KMS-11 (cell line): Measurements from ENCODE around the gene LEP.

Experiments used
- H2AFZ ChIP-seq: fragments of 200-600 bp; sonication (generic); 2 replicates; pipeline ENCODE4 v1.6.1; 2016; ENCODE audit warnings: antibody characterized with exemption, mixed run types, low read depth
- H3K27ac ChIP-seq: fragments of 200-600 bp; sonication (generic); 2 replicates; pipeline ENCODE4 v1.6.1; 2016; ENCODE audit warnings: mild to moderate bottlenecking, mixed run types
- H3K27me3 ChIP-seq: fragments of 200-600 bp; sonication (generic); 2 replicates; pipeline ENCODE4 v1.6.1; 2017; ENCODE audit warnings: mild to moderate bottlenecking, low read depth, mixed run types, moderate library complexity; ENCODE audit not compliant: insufficient read depth
- H3K36me3 ChIP-seq: fragments of 200-600 bp; sonication (generic); 2 replicates; pipeline ENCODE4 v1.6.1; 2017; ENCODE audit warnings: mild to moderate bottlenecking, mixed run types; ENCODE audit not compliant: insufficient read depth
- H3K4me1 ChIP-seq: fragments of 200-600 bp; sonication (generic); 2 replicates; pipeline ENCODE4 v1.6.1; 2016; ENCODE audit warnings: mild to moderate bottlenecking, low read depth, mixed run types; ENCODE audit not compliant: poor library complexity, severe bottlenecking
- H3K4me2 ChIP-seq: fragments of 200-600 bp; sonication (generic); 2 replicates; pipeline ENCODE4 v1.7.0; 2016; ENCODE audit warnings: mild to moderate bottlenecking, mixed run types
- H3K4me3 ChIP-seq: fragments of 200-600 bp; sonication (generic); IDR thresholded peaks from 2 replicates; pipeline ENCODE4 v1.6.1; 2017; ENCODE audit warnings: low read depth, low read length, mixed read lengths; ENCODE audit not compliant: insufficient read depth
- H3K79me2 ChIP-seq: fragments of 200-600 bp; sonication (generic); 2 replicates; pipeline ENCODE4 v1.6.1; 2016; ENCODE audit warnings: low read depth, mixed run types; ENCODE audit not compliant: insufficient read depth
- H3K9ac ChIP-seq: fragments of 200-600 bp; sonication (generic); 2 replicates; pipeline ENCODE4 v1.6.1; 2016; ENCODE audit warnings: mild to moderate bottlenecking, mixed run types
- H4K20me1 ChIP-seq: fragments of 200-600 bp; sonication (generic); 2 replicates; pipeline ENCODE4 v1.6.1; 2016; ENCODE audit warnings: mild to moderate bottlenecking, mixed run types; ENCODE audit not compliant: insufficient read depth
- TF ChIP-seq, protein P1 (sequence below): fragments of 200-600 bp; sonication (generic); conservative IDR thresholded peaks from 2 replicates; pipeline ENCODE4 v1.6.1; 2017; ENCODE audit warnings: low read depth, mild to moderate bottlenecking, antibody characterized with exemption, low read length, moderate library complexity, mixed read lengths

LEP gene

GRCh38 chr7:128243273-128243672 is 2.2 kb downstream of the LEP start:
- Histone ChIP-seq H4K20me1 (no peaks in the 10 kb centered on the region), H3K27ac (no peak overlapping the region), H3K27me3 (no peaks in the 10 kb centered on the region), H3K4me3 (no peak overlapping the region), H3K36me3 (no peaks in the 10 kb centered on the region), H3K9ac (no peak overlapping the region), H3K79me2 (no peaks in the 10 kb centered on the region), H3K4me2 (no peak overlapping the region), H3K4me1 (no peaks in the 10 kb centered on the region), H2AFZ (no peak overlapping the region)
- TF ChIP-seq, protein P1, sequence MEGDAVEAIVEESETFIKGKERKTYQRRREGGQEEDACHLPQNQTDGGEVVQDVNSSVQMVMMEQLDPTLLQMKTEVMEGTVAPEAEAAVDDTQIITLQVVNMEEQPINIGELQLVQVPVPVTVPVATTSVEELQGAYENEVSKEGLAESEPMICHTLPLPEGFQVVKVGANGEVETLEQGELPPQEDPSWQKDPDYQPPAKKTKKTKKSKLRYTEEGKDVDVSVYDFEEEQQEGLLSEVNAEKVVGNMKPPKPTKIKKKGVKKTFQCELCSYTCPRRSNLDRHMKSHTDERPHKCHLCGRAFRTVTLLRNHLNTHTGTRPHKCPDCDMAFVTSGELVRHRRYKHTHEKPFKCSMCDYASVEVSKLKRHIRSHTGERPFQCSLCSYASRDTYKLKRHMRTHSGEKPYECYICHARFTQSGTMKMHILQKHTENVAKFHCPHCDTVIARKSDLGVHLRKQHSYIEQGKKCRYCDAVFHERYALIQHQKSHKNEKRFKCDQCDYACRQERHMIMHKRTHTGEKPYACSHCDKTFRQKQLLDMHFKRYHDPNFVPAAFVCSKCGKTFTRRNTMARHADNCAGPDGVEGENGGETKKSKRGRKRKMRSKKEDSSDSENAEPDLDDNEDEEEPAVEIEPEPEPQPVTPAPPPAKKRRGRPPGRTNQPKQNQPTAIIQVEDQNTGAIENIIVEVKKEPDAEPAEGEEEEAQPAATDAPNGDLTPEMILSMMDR: no peak

DNA sequence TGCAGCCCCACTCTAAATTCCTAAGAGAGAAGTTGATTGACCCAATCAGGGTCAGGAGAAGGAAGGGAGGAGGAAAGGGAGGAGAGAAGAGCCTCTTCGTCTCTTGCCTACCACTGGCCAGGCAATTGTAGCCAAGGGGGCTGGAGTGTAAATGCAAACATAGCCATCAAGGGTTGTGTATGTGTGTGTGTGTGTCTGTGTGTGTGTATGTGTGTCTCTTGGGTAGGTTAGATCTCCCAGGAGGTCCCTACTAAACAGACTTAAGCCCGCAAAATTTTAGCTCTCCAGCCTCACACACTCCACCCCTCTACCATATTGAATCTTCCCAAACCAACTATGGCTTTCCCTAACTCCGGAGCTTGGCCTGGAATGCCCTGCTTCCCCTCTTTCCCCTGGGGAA is 3.8 kb downstream of the LEP start:
- Histone ChIP-seq H3K4me2 (no peak overlapping the region), H2AFZ (no peak overlapping the region)

DNA sequence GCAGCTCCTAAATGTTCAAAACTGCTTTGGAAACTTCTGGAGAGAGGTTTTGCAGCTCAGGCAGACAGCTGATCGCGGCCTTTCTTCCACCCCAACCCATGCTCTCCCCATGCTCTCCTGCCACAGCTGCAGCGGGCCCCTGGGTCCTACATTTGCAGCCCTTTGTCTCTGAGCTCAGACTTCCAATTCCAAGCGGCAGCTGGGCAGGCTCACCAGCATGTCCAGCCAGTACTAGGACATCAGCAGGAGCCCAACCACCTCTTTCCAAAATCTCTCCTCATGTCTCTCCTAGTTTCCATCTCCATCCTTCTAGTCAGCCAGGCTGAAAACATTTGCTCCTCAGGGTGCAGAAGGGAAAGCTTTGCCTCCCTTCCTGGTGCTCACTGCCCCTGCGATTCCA is 6.0 kb downstream of the LEP start:
- TF ChIP-seq, protein P1: no peak
- Histone ChIP-seq H3K27me3 (no peaks in the 10 kb centered on the region), H2AFZ (no peak overlapping the region), H3K27ac (no peak overlapping the region), H3K4me1 (no peaks in the 10 kb centered on the region), H3K4me3 (no peak overlapping the region), H3K79me2 (no peaks in the 10 kb centered on the region), H4K20me1 (no peaks in the 10 kb centered on the region), H3K36me3 (no peaks in the 10 kb centered on the region), H3K4me2 (no peak overlapping the region), H3K9ac (no peak overlapping the region)

More for the DNA sequence above, 3.8 kb downstream of the LEP start:
- Histone ChIP-seq H3K9ac (no peak overlapping the region), H4K20me1 (no peaks in the 10 kb centered on the region), H3K27me3 (no peaks in the 10 kb centered on the region), H3K27ac (no peak overlapping the region), H3K36me3 (no peaks in the 10 kb centered on the region), H3K4me3 (no peak overlapping the region), H3K79me2 (no peaks in the 10 kb centered on the region), H3K4me1 (no peaks in the 10 kb centered on the region)
- TF ChIP-seq, protein P1: no peak

- no peaks in the 10 kb centered on the region for H3K27me3 ChIP-seq
- H3K36me3 ChIP-seq: no peaks in the 10 kb centered on the region
- TF ChIP-seq, protein P1: no peak
- no peaks in the 10 kb centered on the region for H3K79me2 ChIP-seq
- H3K27ac ChIP-seq: no peak overlapping the region
- H3K4me1 ChIP-seq: no peaks in the 10 kb centered on the region
- H3K4me2 ChIP-seq: no peak overlapping the region
- H4K20me1 ChIP-seq: no peaks in the 10 kb centered on the region
- no peak overlapping the region for H3K9ac ChIP-seq
- no peak overlapping the region for H3K4me3 ChIP-seq
- no peak overlapping the region for H2AFZ ChIP-seq
Measured at GRCh38 chr7:128247640-128248194, 6.6 kb downstream of the LEP start.
